Stimulated activated CD8-positive, alpha-beta memory T cell treated with anti-CD3 and anti-CD28 coated beads, Interleukin-4, amount 100 ng/mL, for 1 hour (primary cell): ENCODE results near the gene ILDR2.

Experiments
- DNase-seq, 2 donors: peaks; one replicate each; pipeline ENCODE4 v3.0.0-alpha.2; 2020; ENCODE audit warnings: low read depth in 2 of 2, low spot score in 1 of 2

The ILDR2 gene

DNA sequence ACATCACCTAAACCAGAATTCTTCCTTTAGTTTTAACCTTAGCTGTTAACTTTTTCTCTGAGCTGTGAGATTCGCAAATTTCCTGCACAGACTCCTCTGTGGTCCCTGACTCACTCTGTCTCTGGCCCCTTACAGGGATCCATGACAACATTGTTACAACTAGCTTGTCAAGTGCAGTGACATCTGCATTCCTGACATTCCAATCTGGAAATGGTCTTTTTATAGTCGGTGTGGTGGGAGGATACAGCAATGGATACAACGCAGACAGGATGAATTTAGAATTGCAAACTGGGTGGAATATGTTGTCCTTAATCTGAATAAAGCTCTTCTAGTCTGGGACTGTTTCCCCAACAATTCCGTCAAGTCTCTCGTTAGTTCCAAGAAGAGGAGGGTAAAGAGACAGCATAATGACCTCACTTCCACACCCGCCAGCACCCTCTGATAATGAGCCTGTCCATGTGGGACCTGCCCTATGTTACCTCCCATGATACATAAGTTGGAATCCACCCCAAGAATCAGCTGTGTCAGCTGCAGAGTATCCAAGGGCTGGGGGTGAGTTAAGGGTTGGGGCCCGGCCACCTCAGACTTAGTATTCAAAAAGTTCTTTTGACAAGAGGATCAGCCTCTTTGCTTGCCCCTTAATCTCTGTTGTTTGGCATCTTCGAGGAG, 49.4 kb downstream of the ILDR2 start:
- no peak for DNase-seq

GRCh38 chr1:166924823-166925541, 50.4 kb downstream of the ILDR2 start:
- no peak for DNase-seq

- DNase-seq, result no peak
Observed at GRCh38 chr1:166920561-166921475, 54.5 kb downstream of the ILDR2 start.

DNA sequence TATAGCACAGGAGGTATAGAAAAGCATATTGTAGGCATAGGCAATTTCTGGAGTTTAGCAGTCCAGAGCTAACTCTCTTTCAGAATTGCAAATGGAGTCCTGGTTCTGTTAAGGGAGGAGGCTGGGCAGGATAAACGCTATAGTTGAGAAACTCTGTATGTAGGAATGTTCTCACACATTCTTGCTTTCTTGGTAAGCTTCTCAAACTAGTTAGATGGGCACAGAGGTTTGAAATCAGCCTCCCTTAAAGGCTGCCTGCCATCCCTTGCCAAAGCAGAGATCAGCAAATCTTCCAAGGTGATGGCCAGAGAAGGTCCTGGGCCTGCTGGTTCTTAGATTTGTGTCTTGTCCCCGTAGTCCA, 56.4 kb downstream of the ILDR2 start:
- DNase-seq, result no peak

DNA sequence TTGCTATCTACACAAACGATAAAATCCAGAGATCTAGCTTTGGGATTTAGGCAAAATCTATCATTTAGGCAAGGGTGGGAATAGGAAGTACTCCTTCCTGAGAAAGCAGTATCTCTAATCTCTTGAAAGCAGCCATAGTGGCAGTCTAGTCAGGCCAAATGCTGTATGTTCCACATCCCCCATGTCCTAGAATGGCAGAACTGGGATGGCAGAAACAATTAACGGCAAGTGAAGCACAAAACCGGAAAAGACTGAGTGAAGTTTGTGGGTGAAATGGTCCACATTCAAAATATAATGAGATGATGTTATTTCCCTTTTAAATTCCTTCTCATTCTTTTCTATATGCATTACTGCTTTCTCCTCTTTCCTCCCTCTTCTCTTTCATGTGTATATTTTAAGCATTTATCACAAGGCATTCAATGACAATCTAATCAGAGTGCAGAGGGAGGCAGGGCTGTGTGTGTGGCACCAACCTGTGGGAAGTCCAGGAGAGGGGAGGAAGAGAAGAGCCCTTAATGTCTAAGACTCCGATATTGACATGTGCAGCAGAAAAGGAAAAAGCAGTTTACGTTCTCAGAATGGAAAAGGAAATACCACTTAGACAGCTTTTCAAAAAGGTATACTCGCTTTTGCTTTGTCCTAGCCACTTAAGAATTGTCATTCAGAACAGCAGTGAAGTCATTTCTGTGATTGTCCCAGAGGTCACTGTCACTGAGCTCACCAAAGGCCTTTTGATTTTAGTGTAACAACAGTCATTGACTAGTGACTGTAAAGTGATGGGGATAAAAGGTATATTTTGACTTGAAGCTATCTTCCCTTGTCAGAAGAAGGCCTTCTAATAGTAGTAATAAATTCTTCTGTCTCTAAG, 57.0 kb downstream of the ILDR2 start:
- no peak for DNase-seq

GRCh38 chr1:166915941-166916340, 59.4 kb downstream of the ILDR2 start:
- DNase-seq, result no peak

- no peak for DNase-seq
Observed at GRCh38 chr1:166915042-166915441, 60.3 kb downstream of the ILDR2 start.

- DNase-seq, result no peak
Observed at GRCh38 chr1:166914111-166914510, 61.2 kb downstream of the ILDR2 start.

- DNase-seq, result no peak
Observed at GRCh38 chr1:166911624-166912023, 63.7 kb downstream of the ILDR2 start.

GRCh38 chr1:166910396-166910994, 64.8 kb downstream of the ILDR2 start:
- peak; percentile 33 to 52 for DNase-seq

GRCh38 chr1:166908942-166909341, 66.4 kb downstream of the ILDR2 start:
- no peak for DNase-seq

DNA sequence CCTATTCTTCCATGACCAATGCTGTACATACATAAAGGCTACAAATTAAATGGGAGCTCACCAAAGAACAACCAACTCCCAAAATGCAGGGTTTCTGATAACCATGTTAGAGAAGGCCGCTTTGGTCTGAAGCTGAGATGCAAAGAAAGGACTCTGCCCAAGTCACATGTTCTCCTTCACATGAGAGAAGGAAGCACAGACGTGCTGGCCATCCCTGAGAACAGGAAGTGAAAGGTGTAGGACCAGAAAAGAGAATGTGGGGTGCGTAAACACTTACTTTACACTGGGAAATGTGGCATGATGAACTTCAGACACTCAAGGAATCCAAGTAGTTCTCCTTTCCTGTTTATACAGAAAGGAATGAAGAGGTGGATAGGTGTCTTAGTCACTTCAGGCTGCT, 67.6 kb downstream of the ILDR2 start:
- DNase-seq, result no peak

GRCh38 chr1:166907051-166907450, 68.3 kb downstream of the ILDR2 start:
- DNase-seq, result no peak

GRCh38 chr1:166906647-166907046, 68.7 kb downstream of the ILDR2 start:
- DNase-seq, result no peak

GRCh38 chr1:166905900-166906299, 69.4 kb downstream of the ILDR2 start:
- DNase-seq, result no peak

GRCh38 chr1:166905136-166905535, 70.2 kb downstream of the ILDR2 start:
- no peak for DNase-seq

- no peak for DNase-seq
Observed at GRCh38 chr1:166903232-166903631, 72.1 kb downstream of the ILDR2 start.

GRCh38 chr1:166902279-166902678, 73.1 kb downstream of the ILDR2 start:
- no peak for DNase-seq

DNA sequence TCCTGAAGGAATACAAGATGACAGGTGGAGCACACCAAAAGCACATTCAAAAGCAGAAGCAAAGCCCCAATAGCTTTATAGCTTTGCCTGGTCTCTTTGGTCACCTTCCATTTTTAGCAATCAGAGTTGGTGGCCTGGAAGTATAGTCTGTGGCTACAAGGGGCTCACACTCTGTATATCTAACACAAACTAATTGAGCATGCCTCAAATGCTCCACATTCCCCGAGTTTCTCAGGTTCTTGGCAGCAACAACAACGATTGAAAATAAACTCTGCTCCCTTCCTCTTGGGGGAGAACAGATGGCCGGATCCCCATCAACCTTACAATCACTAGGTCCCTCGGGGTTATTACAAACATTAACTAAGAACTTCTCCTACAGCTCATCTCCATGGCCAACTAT, 74.4 kb downstream of the ILDR2 start:
- no peak for DNase-seq

- DNase-seq, result no peak
Observed at GRCh38 chr1:166899769-166900168, 75.6 kb downstream of the ILDR2 start.

- DNase-seq, result no peak
Observed at GRCh38 chr1:166895766-166896165, 79.6 kb downstream of the ILDR2 start.
